H1 (cell line): ENCODE results near the gene HS6ST2. TPM values are rescaled to one million over a fixed set of nuclear protein-coding genes. Genes with fewer than 3 reads are reported as not detected.
A peak's percentile ranks its signal among the peaks of the same experiment; 100 is the strongest.

Experiments
- CTCF ChIA-PET: fragments of 300-600 bp; sonication (Branson Sonifier 250); formaldehyde crosslinking; loops from one replicate; lab custom pipeline; 2021; ENCODE audit not compliant: partially characterized antibody; lab: Charles Lee
- POLR2A ChIA-PET: fragments of 300-600 bp; sonication (Branson Sonifier 250); formaldehyde crosslinking; loops from one replicate; lab custom pipeline; 2021; ENCODE audit warnings: inconsistent platforms; ENCODE audit not compliant: partially characterized antibody; lab: Charles Lee
- DNase-seq, 2 experiments: peaks; one replicate each; pipeline versions ENCODE4 v3.0.0 to v3.0.0-alpha.2; 2010 to 2022; ENCODE audit warnings: low spot score in 2 of 2, low read depth in 1 of 2, mixed read lengths in 1 of 2
- FAIRE-seq: peaks from 2 replicates; lab custom pipeline; 2011; peaks lifted over from hg19 to GRCh38; lab: Jason Lieb, UNC
- H2AFZ ChIP-seq: 2 replicates; pipeline ENCODE4 v1.8.1; 2012; ENCODE audit warnings: low read length, inconsistent platforms
- H2AK5ac ChIP-seq: 2 replicates; pipeline ENCODE4 v1.6.1; 2013; ENCODE audit warnings: low read depth, low read length
- H2BK120ac ChIP-seq: replicated peaks from 2 replicates; pipeline ENCODE3; 2013; ENCODE audit warnings: low read depth, low read length, inconsistent platforms
- H2BK12ac ChIP-seq: 2 replicates; pipeline ENCODE4 v1.6.1; 2013; ENCODE audit warnings: low read depth, low read length
- H2BK15ac ChIP-seq: 2 replicates; pipeline ENCODE4 v1.6.1; 2013; ENCODE audit warnings: low read length
- H2BK20ac ChIP-seq: 2 replicates; pipeline ENCODE4 v1.6.1; 2013; ENCODE audit warnings: low read length
- H2BK5ac ChIP-seq: 2 replicates; pipeline ENCODE4 v1.6.1; 2013; ENCODE audit warnings: low read depth, low read length
- H3K14ac ChIP-seq: 2 replicates; pipeline ENCODE4 v1.6.1; 2013; ENCODE audit warnings: inconsistent platforms; ENCODE audit not compliant: insufficient read length
- H3K18ac ChIP-seq: 2 replicates; pipeline ENCODE4 v1.6.1; 2013; ENCODE audit warnings: low read length; ENCODE audit errors: extremely low read depth
- H3K23ac ChIP-seq: 2 replicates; pipeline ENCODE4 v1.6.1; 2013; ENCODE audit warnings: inconsistent platforms; ENCODE audit not compliant: insufficient read length
- H3K23me2 ChIP-seq: 2 replicates; pipeline ENCODE4 v1.6.1; 2013; ENCODE audit warnings: low read depth, low read length
- H3K27ac ChIP-seq: 2 replicates; pipeline ENCODE4 v1.6.1; 2011; ENCODE audit warnings: low read depth, low read length, inconsistent platforms
- H3K27me3 ChIP-seq, 4 experiments: replicated peaks in 1 of 4; 1 replicate in 1 of 4; 2 replicates in 3 of 4; pipeline versions ENCODE4 v1.6.1 to v1.8.1; 2011 to 2013; ENCODE audit warnings: low read length in 3 of 4, mild to moderate bottlenecking in 3 of 4, inconsistent platforms in 2 of 4, mixed read lengths in 2 of 4, moderate library complexity in 1 of 4; ENCODE audit not compliant: control insufficient read depth in 3 of 4, insufficient read depth in 3 of 4; ENCODE audit errors: extremely low read depth in 1 of 4
- H3K36me3 ChIP-seq, 4 experiments: 2 replicates each; pipeline versions ENCODE4 v1.6.1 to v1.8.1; 2011 to 2013; ENCODE audit warnings: mild to moderate bottlenecking in 4 of 4, low read length in 3 of 4, moderate library complexity in 2 of 4, control low read depth in 1 of 4, inconsistent platforms in 1 of 4; ENCODE audit not compliant: insufficient read depth in 4 of 4, control insufficient read depth in 2 of 4
- H3K4ac ChIP-seq: replicated peaks from 2 replicates; pipeline ENCODE3; 2013; ENCODE audit warnings: low read length, low read depth, mixed read lengths, inconsistent platforms; ENCODE audit not compliant: insufficient read length
- H3K4me1 ChIP-seq, 4 experiments: replicated peaks in 1 of 4; 1 replicate in 1 of 4; 2 replicates in 3 of 4; pipeline versions ENCODE4 v1.6.1 to v1.8.1; 2011 to 2013; ENCODE audit warnings: low read length in 3 of 4, inconsistent platforms in 2 of 4, mixed read lengths in 1 of 4; ENCODE audit not compliant: insufficient read depth in 4 of 4, control insufficient read depth in 3 of 4
- H3K4me2 ChIP-seq, 2 experiments: 2 replicates each; pipeline versions ENCODE4 v1.6.1 to v1.8.1; 2011 to 2013; ENCODE audit warnings: low read depth in 2 of 2, low read length in 2 of 2, control low read depth in 1 of 2, inconsistent platforms in 1 of 2, mild to moderate bottlenecking in 1 of 2; ENCODE audit not compliant: insufficient read depth in 1 of 2
- H3K4me3 ChIP-seq, 4 experiments: fragments of 200-600, 300-600 bp in 1 of 4; sonication (generic), shearing (Covaris generic), sonication (Bioruptor Twin) in 1 of 4; 2 replicates each; pipeline versions ENCODE4 v1.5.1 to v1.8.1; 2011 to 2016; ENCODE audit warnings: low read length in 4 of 4, low read depth in 3 of 4, control low read depth in 2 of 4, inconsistent platforms in 2 of 4, mild to moderate bottlenecking in 2 of 4, mixed read lengths in 1 of 4, moderate library complexity in 1 of 4; ENCODE audit not compliant: insufficient read depth in 2 of 4; ENCODE audit errors: extremely low read depth in 1 of 4
- H3K56ac ChIP-seq: replicated peaks from 2 replicates; pipeline ENCODE3; 2013; ENCODE audit warnings: low read depth, mild to moderate bottlenecking, mixed read lengths, low read length, inconsistent platforms; ENCODE audit not compliant: insufficient read length
- H3K79me1 ChIP-seq: 2 replicates; pipeline ENCODE4 v1.6.1; 2013; ENCODE audit warnings: low read depth, low read length, control low read depth
- H3K79me2 ChIP-seq, 2 experiments: 2 replicates each; pipeline versions ENCODE4 v1.6.1 to v1.8.1; 2012 to 2013; ENCODE audit warnings: low read length in 2 of 2, mild to moderate bottlenecking in 2 of 2, inconsistent platforms in 1 of 2; ENCODE audit not compliant: insufficient read depth in 2 of 2, control insufficient read depth in 1 of 2
- H3K9ac ChIP-seq, 4 experiments: replicated peaks in 1 of 4; 1 replicate in 1 of 4; 2 replicates in 3 of 4; pipeline versions ENCODE4 v1.6.1 to v1.8.1; 2011 to 2013; ENCODE audit warnings: low read depth in 3 of 4, low read length in 3 of 4, control low read depth in 2 of 4, mild to moderate bottlenecking in 2 of 4, moderate library complexity in 2 of 4, inconsistent platforms in 1 of 4; ENCODE audit errors: extremely low read depth in 1 of 4
- H3K9me3 ChIP-seq, 2 experiments: 2 replicates each; pipeline versions ENCODE4 v1.6.1 to v1.8.1; 2012 to 2013; ENCODE audit warnings: mild to moderate bottlenecking in 2 of 2, moderate library complexity in 2 of 2, control low read depth in 1 of 2, inconsistent platforms in 1 of 2, low read depth in 1 of 2, low read length in 1 of 2, mixed read lengths in 1 of 2; ENCODE audit not compliant: insufficient read depth in 2 of 2
- H4K20me1 ChIP-seq, 2 experiments: replicated peaks in 1 of 2; 2 replicates each; pipeline versions ENCODE3 to v1.8.1; 2011 to 2013; ENCODE audit warnings: inconsistent platforms in 2 of 2, low read length in 2 of 2, mild to moderate bottlenecking in 1 of 2; ENCODE audit not compliant: insufficient read depth in 2 of 2, control insufficient read depth in 1 of 2
- H4K5ac ChIP-seq: 2 replicates; pipeline ENCODE4 v1.6.1; 2013; ENCODE audit warnings: low read length, low read depth, mixed read lengths, inconsistent platforms; ENCODE audit not compliant: insufficient read length
- H4K8ac ChIP-seq: 2 replicates; pipeline ENCODE4 v1.8.0; 2013; ENCODE audit warnings: mild to moderate bottlenecking, moderate library complexity, low read length, inconsistent platforms; ENCODE audit not compliant: insufficient read depth; ENCODE audit errors: extremely low read depth
- H4K91ac ChIP-seq: replicated peaks from 2 replicates; pipeline ENCODE3; 2013; ENCODE audit warnings: low read length, mixed read lengths, inconsistent platforms; ENCODE audit not compliant: insufficient read length
- BRCA1 ChIP-seq: IDR thresholded peaks from 2 replicates; pipeline ENCODE4 v1.6.1; 2012; ENCODE audit warnings: low read depth, low read length, improper control_type of control experiment
- CHD2 ChIP-seq: IDR thresholded peaks from 2 replicates; pipeline ENCODE4 v1.6.1; 2012; ENCODE audit warnings: low read length, improper control_type of control experiment
- CREB1 ChIP-seq: IDR thresholded peaks from 2 replicates; pipeline ENCODE4 v1.6.1; 2012; ENCODE audit warnings: inconsistent platforms
- HDAC6 ChIP-seq: IDR thresholded peaks from one replicate; pipeline ENCODE4 v1.7.1; 2012; ENCODE audit warnings: low read depth, mild to moderate bottlenecking, inconsistent platforms, low read length, moderate library complexity
- JUN ChIP-seq: IDR thresholded peaks from 2 replicates; pipeline ENCODE4 v1.6.1; 2011; ENCODE audit warnings: low read depth, mild to moderate bottlenecking, improper control_type of control experiment, low read length
- KDM4A ChIP-seq: IDR thresholded peaks from one replicate; pipeline ENCODE4 v1.7.1; 2012; ENCODE audit warnings: low read depth, mild to moderate bottlenecking, moderate library complexity, low read length, inconsistent platforms; ENCODE audit not compliant: severe bottlenecking
- MAFK ChIP-seq: IDR thresholded peaks from 2 replicates; pipeline ENCODE4 v1.6.1; 2012; ENCODE audit warnings: low read depth, mild to moderate bottlenecking, improper control_type of control experiment, low read length
- RNF2 ChIP-seq: fragments of 200-900, 300-1000 bp; sonication (generic); IDR thresholded peaks from 2 replicates; pipeline ENCODE4 v1.7.1; 2016; ENCODE audit warnings: borderline replicate concordance, low read depth, mild to moderate bottlenecking, antibody characterized with exemption, low read length; ENCODE audit not compliant: poor library complexity, severe bottlenecking; ENCODE audit errors: missing control alignments
- TAF7 ChIP-seq: optimal IDR thresholded peaks from 2 replicates; pipeline ENCODE3; 2011; ENCODE audit warnings: low read depth, mild to moderate bottlenecking, inconsistent platforms, low read length, moderate library complexity, borderline replicate concordance
- YY1 ChIP-seq: IDR thresholded peaks from 2 replicates; pipeline ENCODE4 v1.6.1; 2011; ENCODE audit warnings: low read depth, mild to moderate bottlenecking, low read length
- WGBS, 2 experiments: shearing (Covaris generic) in 1 of 2; methylation state at CpG; one replicate each; pipeline versions ENCODE4 v1.1.6 to v1.1.7; 2013 to 2015; ENCODE audit warnings: low lambda C conversion rate in 2 of 2, mixed read lengths in 2 of 2, inconsistent platforms in 1 of 2, low coverage in 1 of 2, missing lambda C conversion rate in 1 of 2; ENCODE audit not compliant: insufficient replicate concordance in 2 of 2, insufficient coverage in 1 of 2, insufficient read length in 1 of 2; ENCODE audit errors: extremely low coverage in 1 of 2, missing lambda C conversion rate in 1 of 2; 5-methylcytosine and 5-hydroxymethylcytosine counted together
- polyA plus RNA-seq, 7 experiments: library from polyadenylated mRNA; depleted of rRNA in 3 of 7; stranded (reverse) in 5 of 7; unstranded in 2 of 7; fragments of >200 nt in 5 of 7; fragments of 200-250 nt in 2 of 7; gene quantifications; 1 replicate in 5 of 7; 2 replicates in 1 of 7; 4 replicates in 1 of 7; pipeline versions ENCODE4 v1.2.1 to v1.2.3, GENCODE V29; 2011 to 2013; ENCODE audit warnings: missing spikeins in 2 of 7, mixed read lengths in 2 of 7
- total RNA-seq: library from RNA; stranded (reverse); fragmentation: NEBNext Ultra II Directional; extraction: Animal tissue kit (Norgen Biotek cat#: 25700); gene quantifications from 2 replicates; pipeline ENCODE4 v1.2.1, GENCODE V29; 2021

Gene HS6ST2
- total and polyA plus RNA-seq, 2 of the 8 experiments (the other 6 are each of a cell fraction or from before 2014, with no cell fraction given): 3.9 TPM

GRCh38 chrX:132638313-132638712 is 320.1 kb downstream of the HS6ST2 start:
- H4K20me1 ChIP-seq: no peaks in the 10 kb centered on the region
- no peak overlapping the region for H3K14ac ChIP-seq
- H3K18ac ChIP-seq: no peak overlapping the region
- H2BK15ac ChIP-seq: no peak overlapping the region
- no peak overlapping the region for H4K8ac ChIP-seq
- H3K79me2 ChIP-seq: no peaks in the 10 kb centered on the region
- no peaks in the 10 kb centered on the region for H3K27me3 ChIP-seq
- H2AK5ac ChIP-seq: no peak overlapping the region
- no peak overlapping the region for H3K4ac ChIP-seq
- no peaks in the 10 kb centered on the region for H3K23me2 ChIP-seq
- no peak overlapping the region for H4K5ac ChIP-seq
- no peak overlapping the region for H2BK5ac ChIP-seq
- no peak overlapping the region for H2BK20ac ChIP-seq
- no peaks in the 10 kb centered on the region for H3K9me3 ChIP-seq
- ChIA-PET POLR2A (no interaction called here), CTCF (no interaction called here)
- no peak overlapping the region for H2AFZ ChIP-seq
- no peak overlapping the region for H3K4me2 ChIP-seq
- no peak overlapping the region for H2BK120ac ChIP-seq
- H3K9ac ChIP-seq: no peak overlapping the region
- no peak overlapping the region for H3K56ac ChIP-seq
- no peak overlapping the region for H3K23ac ChIP-seq
- no peak overlapping the region for H3K4me3 ChIP-seq
- no peaks in the 10 kb centered on the region for H3K36me3 ChIP-seq
- H3K4me1 ChIP-seq: no peaks in the 10 kb centered on the region
- no peaks in the 10 kb centered on the region for H3K79me1 ChIP-seq
- no peak for TF ChIP-seq HDAC6
- no peak for TF ChIP-seq KDM4A
- TF ChIP-seq CREB1: no peak
- TF ChIP-seq TAF7: no peak
- TF ChIP-seq JUN: no peak
- no peak for TF ChIP-seq BRCA1
- no peak for TF ChIP-seq CHD2
- no peak for TF ChIP-seq MAFK
- TF ChIP-seq RNF2: no peak
- TF ChIP-seq YY1: no peak
- no peak overlapping the region for H3K27ac ChIP-seq
- peak; percentile 50 for FAIRE-seq
- no peak for DNase-seq
- H4K91ac ChIP-seq: no peak overlapping the region
- 67% methylated on average over 1 of the region's 1 CpG; no CpG with 5 or more reads in 1 of the 2 experiments for whole genome bisulfite sequencing, 2 experiments
- no peak overlapping the region for H2BK12ac ChIP-seq
